ENCODE data around the gene AP5M1.

- TF ChIP-seq CTCF (conservative IDR thresholded peaks at IDR 0.05; ENCODE audit: low read depth, low read length) (no peak), EZH2 (IDR thresholded peaks at IDR 0.05; ENCODE audit: borderline replicate concordance, low read depth, low read length, poor library complexity, severe bottlenecking) (no peak)
These were observed 46.8 kb upstream of the AP5M1 start for GRCh38 chr14:57221931-57222330.
